Hematopoietic multipotent progenitor cell treated with erythropoietin and hydrocortisone succinate and interleukin-3 and kit ligand, for 17 days (in vitro differentiated cells): ENCODE results near the gene MRPS2.
"Not testable (repeated sequence)": the region's sequence is repeated elsewhere in the genome, so short reads cannot be mapped to it uniquely, and the experiment has no call there.

Experiments used
- DNase-seq: peaks from one replicate; pipeline ENCODE4 v3.0.0-alpha.2; 2015; ENCODE audit warnings: low spot score

MRPS2 gene

GRCh38 chr9:135499326-135500070 lies 984 bp upstream of the MRPS2 start:
- peak; percentile 74 for DNase-seq

DNA sequence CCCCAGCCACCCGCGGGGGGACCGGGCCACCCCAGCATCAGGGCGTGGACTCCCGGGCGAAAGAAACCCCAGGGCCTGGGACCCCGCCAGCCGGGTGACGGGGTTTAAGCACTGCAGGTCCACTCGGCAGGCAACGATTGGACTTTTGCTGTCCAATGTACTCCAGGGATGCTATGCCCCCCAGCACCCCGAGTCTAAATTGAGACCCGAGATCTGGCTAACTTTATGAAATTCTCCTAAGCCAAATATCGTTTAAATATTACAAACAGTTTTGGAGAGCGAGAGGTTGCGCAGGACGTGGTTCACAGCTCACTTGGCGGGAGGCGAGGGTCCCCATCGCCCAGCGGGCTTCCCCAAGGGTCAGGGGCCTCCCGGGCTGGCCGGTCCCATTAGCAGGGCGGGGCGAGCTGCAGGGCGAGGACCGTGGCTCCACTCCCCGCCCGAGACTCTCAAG lies 384 bp upstream of the MRPS2 start:
- no peak for DNase-seq

GRCh38 chr9:135501261-135502167 lies 1.0 kb downstream of the MRPS2 start:
- no peak for DNase-seq

- DNase-seq: no peak
These were observed 1.8 kb downstream of the MRPS2 start for GRCh38 chr9:135502168-135502872.

DNA sequence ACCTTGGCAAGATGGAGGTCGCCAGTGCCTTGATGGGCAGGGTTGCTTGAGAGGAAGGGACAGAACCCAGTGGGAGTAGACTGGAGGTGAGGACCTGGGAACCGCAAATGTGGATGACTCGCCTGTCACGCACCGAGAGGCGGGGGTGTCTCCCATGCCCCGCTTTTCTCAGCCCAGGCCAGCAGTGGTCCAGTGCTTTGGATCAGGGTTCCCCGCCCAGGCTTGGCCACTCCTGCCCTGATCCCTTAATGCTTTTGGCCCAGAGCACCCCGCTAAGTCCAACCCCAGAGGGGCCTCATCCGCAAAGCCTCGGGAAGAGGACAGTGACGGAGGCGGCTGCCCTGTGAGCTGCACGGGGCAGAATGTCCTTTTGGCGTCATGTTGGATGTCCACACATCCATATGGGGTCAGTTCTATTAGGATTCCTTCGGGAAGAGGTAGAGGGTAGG lies 2.4 kb downstream of the MRPS2 start:
- no peak for DNase-seq

DNA sequence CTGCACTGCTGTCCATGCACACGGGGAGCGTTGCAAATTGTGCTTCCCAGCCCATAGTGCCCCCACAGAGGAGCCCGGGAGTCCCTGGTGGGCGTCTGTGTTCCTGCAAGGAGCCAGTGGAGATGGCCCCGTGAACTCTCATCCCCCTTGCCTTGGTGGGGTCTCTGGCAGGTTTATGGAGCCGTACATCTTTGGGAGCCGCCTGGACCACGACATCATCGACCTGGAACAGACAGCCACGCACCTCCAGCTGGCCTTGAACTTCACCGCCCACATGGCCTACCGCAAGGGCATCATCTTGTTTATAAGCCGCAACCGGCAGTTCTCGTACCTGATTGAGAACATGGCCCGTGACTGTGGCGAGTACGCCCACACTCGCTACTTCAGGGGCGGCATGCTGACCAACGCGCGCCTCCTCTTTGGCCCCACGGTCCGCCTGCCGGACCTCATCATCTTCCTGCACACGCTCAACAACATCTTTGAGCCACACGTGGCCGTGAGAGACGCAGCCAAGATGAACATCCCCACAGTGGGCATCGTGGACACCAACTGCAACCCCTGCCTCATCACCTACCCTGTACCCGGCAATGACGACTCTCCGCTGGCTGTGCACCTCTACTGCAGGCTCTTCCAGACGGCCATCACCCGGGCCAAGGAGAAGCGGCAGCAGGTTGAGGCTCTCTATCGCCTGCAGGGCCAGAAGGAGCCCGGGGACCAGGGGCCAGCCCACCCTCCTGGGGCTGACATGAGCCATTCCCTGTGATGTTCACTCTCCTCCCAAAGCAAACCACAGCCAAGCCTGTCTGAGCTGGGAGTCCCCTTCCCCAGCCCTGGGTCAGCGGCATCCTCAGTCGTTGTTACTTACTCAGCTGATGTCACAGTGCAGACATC lies 3.1 kb downstream of the MRPS2 start:
- DNase-seq: no peak

DNA sequence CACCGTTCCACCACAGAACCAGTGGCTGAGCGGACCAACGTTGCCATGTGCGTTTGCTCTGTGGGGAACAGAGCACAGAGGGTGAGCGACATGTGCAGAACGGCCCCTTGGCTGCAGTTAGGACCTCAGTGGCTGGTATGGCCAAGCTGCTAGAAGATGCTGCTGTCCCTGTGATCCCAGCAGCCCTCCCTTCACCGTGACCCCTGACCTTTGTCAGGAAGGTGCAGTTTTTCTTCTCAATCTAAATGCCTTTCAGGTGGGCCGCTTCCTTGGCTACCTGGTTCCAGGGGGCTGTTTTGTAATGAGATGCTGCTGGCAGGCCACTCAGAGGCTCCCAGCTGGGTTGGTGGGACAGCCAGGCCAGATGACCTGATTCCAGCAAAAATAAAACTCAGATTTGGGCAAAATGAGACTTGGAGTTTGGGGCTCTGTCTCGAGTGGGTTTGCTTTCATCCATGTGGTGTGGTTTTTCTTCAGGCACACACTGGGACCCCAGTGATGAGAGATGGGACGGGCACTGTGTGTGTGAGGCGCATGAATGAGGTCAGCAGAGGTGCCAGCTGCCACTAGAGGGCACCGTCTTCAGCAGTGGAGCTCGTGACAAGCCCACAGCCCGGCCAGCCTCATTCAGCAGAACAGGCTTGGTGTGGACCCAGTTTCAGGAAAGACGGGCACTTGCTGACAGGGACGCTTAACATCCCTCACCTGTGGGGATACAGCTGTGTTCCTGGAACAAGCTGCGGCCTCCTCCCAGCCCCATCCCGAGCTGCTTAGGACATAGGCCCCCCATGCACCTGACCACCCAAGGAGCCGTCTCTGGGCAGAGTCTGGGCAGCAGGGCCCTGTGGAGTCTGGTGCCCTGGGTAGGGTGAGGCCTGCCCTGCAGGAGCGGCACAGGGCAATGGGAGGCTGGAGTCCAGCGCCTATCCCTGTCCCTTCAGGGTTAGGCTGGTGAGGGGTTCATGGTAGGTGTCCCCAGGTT lies 4.1 kb downstream of the MRPS2 start:
- peak; percentile 23 for DNase-seq

DNA sequence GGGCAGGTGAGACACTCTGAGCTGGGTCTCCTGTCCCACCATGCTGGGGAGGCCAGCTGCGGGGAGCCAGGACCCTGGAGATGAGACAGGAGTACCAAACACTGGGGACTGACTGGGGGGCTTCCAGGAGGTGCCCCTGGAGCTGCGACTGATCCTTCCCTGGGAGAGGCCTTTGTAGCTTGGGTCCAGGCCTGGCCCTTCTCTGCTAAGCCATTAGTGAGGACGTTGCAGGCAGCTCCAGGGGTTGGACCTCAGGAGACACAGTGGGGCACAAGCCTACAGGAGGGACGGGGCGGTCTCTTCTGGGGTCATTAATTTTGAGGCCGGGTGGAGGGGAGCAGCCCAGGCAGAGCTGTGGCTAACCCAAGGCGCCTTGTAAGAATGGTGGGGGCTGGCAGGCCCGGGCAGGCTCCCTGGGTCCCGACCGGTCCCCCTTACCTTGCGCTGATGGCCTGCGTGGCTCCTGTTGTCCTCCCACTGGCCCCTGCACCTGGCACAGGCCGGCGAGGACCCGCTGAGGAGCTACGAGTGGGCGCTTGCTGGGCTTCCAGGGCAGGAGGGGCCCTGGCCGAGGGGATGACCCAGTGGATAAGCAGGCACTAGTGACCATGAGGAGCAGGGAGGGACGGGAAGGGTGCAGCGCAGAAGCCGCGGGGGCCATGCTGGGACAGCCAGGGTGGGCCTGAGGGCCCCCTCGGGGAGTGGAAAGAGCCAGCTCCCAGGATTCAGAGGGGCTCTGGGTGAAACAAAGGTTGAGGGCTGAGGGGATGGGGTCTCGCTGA lies 5.1 kb downstream of the MRPS2 start:
- no peak for DNase-seq

DNA sequence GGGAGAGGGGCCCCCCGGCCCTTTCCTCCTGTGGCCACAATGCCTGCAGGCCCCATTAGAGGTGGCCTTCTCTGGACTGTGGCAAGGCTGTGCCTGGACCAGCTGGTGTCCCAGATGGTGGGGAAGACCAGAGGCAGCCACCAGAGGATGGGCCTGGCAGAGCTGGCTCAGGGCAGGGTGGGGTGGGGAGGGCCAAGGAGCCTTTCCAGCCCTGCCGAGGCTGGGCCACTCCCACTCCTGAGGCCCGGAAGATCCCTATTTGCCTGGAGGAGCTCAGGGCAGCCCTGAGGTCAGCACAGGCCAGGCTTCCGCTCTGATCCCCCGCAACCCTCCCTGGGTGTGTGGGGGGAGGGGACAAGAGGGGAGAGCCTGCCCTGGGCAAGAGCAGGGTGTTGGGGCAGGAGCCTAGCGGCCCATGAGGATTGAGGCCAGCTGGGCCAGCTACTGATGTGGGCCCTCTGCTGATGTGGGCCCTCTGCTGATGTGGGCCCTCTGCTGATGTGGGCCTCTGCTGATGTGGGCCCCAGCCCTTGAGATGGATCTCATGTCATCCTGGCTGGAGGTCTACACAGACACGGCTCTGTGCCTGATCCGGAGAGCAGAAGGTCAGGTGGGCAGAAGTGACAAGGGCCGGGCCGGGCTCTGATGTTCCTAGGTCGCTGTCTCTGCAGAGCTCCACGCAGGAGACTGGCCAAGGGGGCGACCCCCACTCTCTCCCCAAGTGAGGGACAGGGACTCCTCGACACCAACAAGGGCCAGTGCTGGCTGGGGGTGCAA lies 6.0 kb downstream of the MRPS2 start:
- DNase-seq: no peak

DNA sequence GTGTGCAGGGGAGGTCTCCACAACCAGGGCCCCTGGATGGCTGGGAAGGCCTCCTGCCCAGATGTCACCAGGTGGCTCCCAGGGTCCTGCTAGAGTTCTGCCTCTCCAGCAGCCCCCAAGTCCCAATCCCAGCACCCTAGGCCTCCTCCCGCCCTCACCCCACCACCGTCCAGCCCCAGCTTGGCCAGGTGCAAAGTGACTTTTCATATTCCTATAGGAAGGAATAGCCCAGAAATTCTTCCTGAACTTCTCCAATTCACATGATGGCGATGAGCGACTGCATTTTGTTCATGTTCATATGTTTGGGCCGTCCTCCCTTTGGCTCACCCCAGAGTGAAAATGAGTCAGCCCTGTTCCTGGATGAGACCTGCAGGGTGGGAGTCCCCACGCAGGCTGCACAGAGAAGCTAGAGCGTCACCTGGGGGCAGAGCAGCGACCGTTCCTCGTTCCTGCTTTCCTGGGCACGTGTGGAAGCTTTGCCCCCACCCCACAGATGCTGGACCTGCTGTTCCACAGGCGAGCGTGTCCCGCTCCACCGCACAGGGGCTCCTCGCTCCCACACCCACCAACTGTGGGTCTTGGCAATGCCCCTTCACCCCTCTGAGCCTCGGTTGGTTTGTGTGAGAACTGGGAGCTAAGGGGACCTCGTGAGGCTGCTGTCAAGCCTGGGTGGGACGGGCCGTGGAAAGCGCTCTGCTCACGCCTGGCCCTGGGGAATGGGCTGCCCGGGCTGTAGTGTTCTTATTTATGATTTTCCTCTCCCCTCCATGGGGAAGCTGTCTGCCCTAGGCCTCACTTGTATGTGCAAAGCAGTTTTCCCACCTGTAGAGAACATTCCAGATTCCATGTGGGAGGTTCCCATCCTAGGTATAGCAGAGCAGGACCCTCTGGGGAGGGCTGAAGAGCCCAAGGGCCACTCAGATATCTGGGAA lies 6.9 kb downstream of the MRPS2 start:
- no peak for DNase-seq

DNA sequence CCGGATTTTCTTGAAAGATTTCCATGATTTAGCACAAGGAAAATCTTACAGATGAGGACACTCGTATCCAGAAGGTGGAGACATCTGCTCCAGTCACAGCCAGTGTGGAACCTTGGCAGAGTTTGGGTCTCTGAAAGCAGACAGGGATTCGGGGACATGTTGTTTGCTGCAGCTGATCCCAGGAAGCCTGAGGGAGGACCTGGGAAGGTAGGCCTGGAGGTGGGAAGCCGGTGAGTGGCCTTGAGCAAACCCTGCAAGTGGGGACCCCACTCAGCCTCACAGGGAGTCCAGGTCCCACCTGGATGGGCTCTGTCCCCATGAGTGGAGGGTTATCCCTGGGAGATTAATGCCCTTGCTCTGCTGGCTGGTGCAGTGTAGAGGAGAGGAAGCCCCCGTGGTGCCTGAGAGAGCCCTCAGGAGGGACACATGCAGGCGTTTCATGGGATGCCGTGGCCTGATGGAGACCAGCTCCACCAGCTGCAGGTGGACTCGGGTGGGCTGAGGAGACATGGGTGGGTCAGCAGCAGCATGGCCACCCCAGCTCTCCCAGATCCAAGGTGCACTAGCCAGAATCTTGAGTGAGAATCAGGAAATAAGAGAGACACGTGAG lies 7.8 kb downstream of the MRPS2 start:
- DNase-seq: no peak

- no peak for DNase-seq
These were observed 9.0 kb downstream of the MRPS2 start for GRCh38 chr9:135509458-135509857.

- no peak for DNase-seq
These were observed 11.7 kb downstream of the MRPS2 start for GRCh38 chr9:135512241-135512603.

GRCh38 chr9:135512904-135513303 lies 12.4 kb downstream of the MRPS2 start:
- no peak for DNase-seq

GRCh38 chr9:135513351-135513846 lies 12.9 kb downstream of the MRPS2 start:
- no peak for DNase-seq

DNA sequence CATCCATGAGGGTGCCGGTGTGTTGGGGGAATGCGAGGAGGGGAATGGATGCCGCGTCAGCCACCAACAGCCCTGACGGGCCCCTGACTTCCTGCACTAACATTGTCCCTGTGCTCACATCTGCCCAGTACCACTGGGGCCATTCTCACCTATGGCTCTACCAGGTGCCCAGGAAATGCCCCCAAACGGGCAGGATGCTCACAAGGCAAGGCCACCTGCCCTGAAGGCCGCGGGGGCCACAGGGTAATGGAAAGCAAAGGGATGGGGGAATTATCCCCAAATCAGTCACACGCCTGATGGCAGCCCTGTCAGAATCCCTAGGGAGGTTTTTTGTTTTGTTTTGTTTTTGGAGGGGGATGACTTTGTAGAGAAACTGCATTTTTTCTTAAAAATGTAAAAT lies 13.4 kb downstream of the MRPS2 start:
- not testable (repeated sequence) for DNase-seq
